ENCODE results near the gene CCL28.
"Not testable (repeated sequence)": the region's sequence is repeated elsewhere in the genome, so short reads cannot be mapped to it uniquely, and the experiment has no call there.

CCL28 gene

DNA sequence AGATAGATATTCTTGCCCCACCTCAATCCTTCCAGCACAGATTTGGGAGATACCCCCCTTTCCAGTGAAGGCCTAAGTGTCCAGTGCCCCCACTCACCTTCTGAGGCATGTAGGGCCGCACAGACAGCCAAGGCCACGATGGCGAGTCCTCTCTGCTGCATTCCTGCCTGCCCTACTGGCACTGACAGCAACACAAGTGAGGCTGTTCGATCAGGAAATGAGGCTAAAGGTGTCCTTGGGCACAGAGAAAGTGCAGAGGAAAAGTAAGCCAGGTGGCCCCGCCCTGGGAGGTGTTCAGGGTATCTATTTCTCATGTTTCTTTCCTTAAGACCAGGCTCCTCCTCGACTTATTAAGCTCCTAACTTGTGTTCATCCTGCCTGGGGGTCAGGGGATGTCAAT lies at the start of gene CCL28:
Gene CCL28, minus strand, starts transcription at position 236 of the 400 bp plus-strand sequence. Its CDS starts 75 bp downstream, at position 161.
- TF ChIP-seq ZFX (IDR thresholded peaks at IDR 0.05) = no peak
- TF ChIP-seq, protein P1, sequence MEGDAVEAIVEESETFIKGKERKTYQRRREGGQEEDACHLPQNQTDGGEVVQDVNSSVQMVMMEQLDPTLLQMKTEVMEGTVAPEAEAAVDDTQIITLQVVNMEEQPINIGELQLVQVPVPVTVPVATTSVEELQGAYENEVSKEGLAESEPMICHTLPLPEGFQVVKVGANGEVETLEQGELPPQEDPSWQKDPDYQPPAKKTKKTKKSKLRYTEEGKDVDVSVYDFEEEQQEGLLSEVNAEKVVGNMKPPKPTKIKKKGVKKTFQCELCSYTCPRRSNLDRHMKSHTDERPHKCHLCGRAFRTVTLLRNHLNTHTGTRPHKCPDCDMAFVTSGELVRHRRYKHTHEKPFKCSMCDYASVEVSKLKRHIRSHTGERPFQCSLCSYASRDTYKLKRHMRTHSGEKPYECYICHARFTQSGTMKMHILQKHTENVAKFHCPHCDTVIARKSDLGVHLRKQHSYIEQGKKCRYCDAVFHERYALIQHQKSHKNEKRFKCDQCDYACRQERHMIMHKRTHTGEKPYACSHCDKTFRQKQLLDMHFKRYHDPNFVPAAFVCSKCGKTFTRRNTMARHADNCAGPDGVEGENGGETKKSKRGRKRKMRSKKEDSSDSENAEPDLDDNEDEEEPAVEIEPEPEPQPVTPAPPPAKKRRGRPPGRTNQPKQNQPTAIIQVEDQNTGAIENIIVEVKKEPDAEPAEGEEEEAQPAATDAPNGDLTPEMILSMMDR (conservative IDR thresholded peaks at IDR 0.05) = no peak
- no peak within 1 kb of the TSS for H3K27ac ChIP-seq

GRCh38 chr5:43461066-43461465 lies 48.9 kb upstream of the CCL28 start:
- TF ChIP-seq ZFX (IDR thresholded peaks at IDR 0.05) = no peak
- TF ChIP-seq, protein P1 (conservative IDR thresholded peaks at IDR 0.05) = no peak

DNA sequence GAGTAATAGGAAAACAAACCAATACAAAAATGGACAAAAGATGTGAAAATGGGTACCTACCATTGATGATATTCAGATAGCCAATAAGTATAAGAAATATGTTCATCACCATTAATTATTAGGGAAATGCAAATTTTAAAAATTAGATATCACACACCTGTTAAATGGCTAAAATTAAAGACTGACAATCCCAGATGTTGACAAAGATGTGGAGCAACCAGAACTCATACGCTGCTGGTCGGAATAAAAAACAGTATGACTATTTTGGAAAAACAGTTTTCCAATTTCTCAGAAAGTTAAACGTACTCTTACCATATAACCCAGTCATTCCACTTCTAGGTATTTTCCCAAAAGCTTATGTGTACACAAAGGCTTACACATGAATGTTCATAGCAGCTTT lies 44.4 kb upstream of the CCL28 start:
- H3K27ac ChIP-seq = no peak overlapping the region
- TF ChIP-seq ZFX (IDR thresholded peaks at IDR 0.05) = no peak
- TF ChIP-seq, protein P1 (conservative IDR thresholded peaks at IDR 0.05) = no peak

More at GRCh38 chr5:43461066-43461465, 48.9 kb upstream of the CCL28 start:
- no peak overlapping the region for H3K27ac ChIP-seq

GRCh38 chr5:43441575-43441974 lies 29.4 kb upstream of the CCL28 start:
- not testable (repeated sequence) for H3K27ac ChIP-seq

GRCh38 chr5:43437062-43437660 lies 25.0 kb upstream of the CCL28 start:
- TF ChIP-seq, protein P1 (conservative IDR thresholded peaks at IDR 0.05) = no peak
- TF ChIP-seq ZFX (IDR thresholded peaks at IDR 0.05) = no peak
- H3K27ac ChIP-seq = no peak overlapping the region

GRCh38 chr5:43433382-43433781 lies 21.2 kb upstream of the CCL28 start:
- no peak for TF ChIP-seq ZFX (IDR thresholded peaks at IDR 0.05)
- TF ChIP-seq, protein P1 (conservative IDR thresholded peaks at IDR 0.05) = no peak
- H3K27ac ChIP-seq = peak overlapping the region; percentile 47; the same call in 1 of the 2 replicates

GRCh38 chr5:43432486-43433375 lies 20.5 kb upstream of the CCL28 start:
- TF ChIP-seq, protein P1 (conservative IDR thresholded peaks at IDR 0.05) = no peak
- no peak for TF ChIP-seq ZFX (IDR thresholded peaks at IDR 0.05)
- peak overlapping the region; percentile 47; the same call in 1 of the 2 replicates for H3K27ac ChIP-seq
